Activated CD8-positive, alpha-beta memory T cell treated with anti-CD3 and anti-CD28 coated beads, Interleukin-2, amount 50 U/mL, for 24 hours (primary cell): ENCODE results near the gene DNAJC5.
"Not testable (repeated sequence)": the region's sequence is repeated elsewhere in the genome, so short reads cannot be mapped to it uniquely, and the experiment has no call there.

ENCODE experiments used
- DNase-seq: peaks from one replicate; pipeline ENCODE4 v3.0.0-alpha.2; 2020; ENCODE audit errors: extremely low read depth

Gene DNAJC5

DNA sequence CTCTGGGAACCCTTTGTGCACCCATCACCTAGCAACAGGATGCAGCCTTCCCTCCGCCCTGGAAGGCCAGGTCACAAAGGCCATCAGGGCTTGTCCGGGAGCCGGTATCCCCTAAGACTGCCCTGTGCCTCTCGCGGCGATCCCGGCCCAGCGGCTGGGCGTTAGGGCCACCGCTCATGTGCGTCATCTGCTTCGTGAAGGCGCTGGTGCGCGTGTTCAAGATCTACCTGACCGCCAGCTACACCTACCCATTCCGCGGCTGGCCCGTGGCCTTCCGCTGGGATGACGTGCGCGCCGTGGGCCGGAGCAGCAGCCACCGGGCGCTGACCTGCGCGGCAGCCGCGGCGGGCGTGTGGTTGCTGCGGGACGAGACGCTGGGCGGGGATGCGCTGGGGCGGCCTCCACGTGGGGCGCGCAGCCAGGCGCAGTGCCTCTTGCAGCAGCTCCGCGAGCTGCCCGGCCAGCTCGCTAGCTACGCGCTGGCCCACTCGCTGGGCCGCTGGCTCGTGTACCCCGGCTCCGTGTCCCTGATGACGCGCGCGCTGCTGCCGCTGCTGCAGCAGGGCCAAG lies 33.5 kb upstream of the DNAJC5 start, which contains the start of gene ABHD16B:
Gene ABHD16B, plus strand, starts transcription at position 134 of the 570 bp plus-strand sequence. Its CDS starts 43 bp downstream, at position 177.
- DNase-seq: no peak

DNA sequence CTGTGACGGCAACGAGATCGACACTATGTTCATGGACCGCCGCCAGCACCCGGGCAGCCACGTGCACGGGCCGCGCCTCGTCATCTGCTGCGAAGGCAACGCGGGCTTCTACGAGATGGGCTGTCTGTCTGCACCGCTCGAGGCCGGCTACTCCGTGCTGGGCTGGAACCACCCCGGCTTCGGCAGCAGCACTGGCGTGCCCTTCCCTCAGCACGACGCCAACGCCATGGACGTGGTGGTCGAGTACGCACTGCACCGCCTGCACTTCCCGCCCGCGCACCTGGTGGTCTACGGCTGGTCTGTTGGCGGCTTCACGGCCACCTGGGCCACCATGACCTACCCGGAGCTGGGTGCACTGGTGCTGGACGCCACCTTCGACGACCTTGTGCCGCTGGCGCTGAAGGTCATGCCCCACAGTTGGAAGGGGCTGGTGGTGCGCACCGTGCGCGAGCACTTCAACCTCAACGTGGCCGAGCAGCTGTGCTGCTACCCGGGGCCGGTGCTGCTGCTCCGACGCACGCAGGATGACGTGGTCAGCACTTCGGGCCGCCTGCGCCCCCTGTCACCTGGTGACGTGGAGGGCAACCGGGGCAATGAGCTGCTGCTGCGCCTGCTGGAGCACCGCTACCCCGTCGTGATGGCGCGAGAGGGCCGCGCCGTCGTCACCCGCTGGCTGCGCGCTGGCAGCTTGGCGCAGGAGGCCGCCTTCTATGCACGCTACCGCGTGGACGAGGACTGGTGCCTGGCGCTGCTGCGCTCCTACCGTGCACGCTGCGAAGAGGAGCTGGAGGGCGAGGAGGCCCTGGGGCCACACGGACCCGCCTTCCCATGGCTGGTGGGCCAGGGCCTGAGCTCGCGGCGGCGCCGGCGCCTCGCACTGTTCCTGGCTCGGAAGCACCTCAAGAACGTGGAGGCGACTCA lies 32.7 kb upstream of the DNAJC5 start:
- no peak for DNase-seq

DNA sequence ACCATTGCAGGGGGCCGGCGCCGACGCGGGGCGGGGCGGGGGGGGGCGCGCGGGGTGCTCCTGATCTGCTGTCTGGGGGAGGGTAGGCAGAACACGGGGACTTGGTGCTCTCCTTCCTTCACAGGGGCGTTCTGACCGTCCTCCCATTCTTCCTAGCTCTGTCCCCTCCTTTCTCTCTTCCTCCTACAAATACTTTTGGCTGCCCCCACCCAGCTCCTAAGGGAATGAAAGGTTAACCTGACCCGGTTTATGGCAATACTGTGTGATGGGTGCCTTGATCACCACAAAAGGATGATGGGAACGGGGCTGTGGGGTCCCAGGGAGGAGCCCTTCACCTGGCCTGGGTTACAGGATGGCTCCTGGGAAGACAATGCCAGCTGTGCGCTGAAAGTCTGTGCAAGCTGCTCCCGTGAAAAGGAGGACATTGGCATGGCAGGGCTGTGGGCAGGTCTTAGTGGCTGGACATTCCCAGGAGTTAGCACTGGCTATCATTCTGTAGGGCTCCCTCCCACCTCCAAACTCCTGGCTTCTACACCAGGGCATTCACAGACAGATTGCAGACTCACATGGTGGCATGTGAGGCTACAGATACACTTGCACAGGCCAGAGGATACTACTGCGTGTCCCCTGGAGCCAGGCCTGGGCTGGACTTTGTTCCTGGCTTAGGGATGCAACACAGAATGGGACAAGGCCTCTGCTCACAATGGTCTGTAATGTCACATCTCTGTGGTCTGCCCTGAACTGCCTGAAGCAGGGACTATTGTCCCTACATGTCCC lies 31.7 kb upstream of the DNAJC5 start:
- no peak for DNase-seq

DNA sequence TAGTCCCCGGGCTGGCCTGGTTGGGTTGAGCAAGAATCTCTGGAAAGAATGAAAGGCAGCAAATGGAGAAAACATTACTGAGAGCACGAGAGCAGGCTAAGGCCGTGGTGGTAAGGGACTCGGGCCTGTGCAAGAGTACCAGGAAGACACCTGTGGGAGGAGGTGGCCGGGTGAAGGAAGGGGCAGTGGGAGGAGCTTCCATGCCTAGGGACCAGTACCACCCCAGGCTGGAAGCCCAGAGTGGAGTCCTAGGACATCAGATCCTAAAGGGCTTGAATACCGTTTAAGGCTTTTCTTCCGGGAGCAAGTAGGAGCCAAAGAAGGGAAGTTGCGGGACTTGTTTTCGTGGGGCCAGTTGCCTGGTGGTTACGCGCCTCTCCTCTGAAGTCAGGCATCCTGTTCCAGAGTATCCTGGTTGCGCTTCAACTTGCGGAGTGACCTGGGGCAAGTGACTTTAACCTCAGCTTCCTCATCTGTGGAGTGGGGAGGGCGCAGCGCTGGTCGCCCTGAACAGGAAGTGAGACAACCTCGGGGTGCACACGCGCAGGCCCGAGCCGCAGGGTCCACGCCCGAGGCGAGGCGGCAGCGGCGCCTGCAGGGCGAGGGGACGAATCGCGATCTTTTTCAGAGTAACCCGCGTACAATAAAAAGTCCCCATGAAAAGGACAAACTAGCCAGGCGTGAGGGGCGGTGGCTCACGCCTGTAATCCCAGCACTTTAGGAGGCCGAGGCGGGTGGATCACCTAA lies 31.0 kb upstream of the DNAJC5 start:
- peak; percentile 44 for DNase-seq

DNA sequence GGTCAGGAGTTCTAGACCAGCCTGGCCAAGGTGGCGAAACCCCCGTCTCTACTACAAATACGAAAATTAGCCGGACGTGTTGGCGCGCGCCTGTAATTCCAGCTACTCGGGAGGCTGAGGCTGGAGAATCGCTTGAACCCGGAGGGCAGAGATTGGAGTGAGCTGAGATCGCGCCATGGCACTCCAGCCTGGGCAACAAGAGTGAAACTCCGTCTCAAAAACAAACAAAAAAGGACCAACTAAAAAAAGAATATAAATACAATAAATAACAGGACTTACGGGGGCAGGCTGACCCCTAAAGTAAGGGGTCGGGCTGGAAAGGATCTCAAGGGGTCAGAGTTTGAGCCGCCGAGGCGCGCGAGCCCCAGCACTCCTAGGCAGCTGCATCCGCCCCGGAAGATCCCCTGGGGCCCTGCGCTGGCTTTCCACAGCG lies 30.4 kb upstream of the DNAJC5 start:
- no peak for DNase-seq

DNA sequence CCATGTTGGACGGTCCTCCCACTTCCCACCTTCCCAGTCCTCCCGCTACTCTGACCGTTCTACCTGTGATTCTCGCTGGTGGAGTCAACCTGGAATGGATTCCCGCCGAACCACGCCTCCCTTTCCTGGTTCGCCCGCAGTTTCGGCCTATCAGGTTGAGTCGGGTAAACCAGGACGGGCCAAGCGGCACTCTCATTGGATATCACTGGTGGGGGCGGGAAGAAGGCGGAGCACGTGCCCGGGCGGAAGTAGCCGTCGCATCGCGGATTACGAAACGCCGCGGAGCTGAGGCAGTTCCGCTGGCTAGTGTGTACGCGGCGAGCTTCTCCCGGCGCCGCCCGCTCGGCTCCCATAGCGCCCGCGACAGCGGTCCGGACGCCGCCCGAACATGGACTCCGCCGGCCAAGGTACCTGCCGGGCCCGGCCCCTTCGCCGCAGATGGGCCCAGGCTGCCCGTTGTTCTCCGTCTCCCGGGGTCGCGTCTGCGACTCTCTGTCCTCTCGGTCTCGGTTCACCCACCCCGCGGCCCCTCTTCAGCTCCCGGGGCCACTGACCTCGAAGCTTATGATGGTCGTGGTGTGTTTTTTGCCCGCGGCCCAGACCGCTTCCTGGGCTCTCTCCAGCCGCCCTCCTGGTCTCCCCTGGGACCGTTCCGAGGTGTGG lies 29.8 kb upstream of the DNAJC5 start, which contains the start of gene TPD52L2:
Gene TPD52L2, plus strand, starts transcription at position 293 of the 663 bp plus-strand sequence. Its CDS starts 96 bp downstream, at position 389.
- peak; percentile 96 for DNase-seq

DNA sequence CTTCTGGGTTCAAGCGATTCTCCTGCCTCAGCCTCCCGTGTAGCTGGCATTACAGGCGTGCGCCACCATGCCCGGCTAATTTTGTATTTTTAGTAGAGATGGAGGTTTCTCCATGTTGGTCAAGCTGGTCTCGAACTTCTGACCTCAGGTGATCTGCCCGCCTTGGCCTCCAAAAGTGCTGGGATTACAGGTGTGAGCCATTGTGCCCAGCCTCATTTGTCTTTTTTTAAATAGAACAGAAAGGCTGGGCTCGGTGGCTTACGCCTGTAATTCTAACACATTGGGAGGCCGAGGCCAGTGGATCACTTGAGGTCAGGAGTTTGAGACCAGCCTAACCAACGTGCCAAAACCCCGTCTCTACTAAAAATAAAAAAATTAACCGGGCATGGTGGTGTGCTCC lies 27.9 kb upstream of the DNAJC5 start:
- not testable (repeated sequence) for DNase-seq

DNA sequence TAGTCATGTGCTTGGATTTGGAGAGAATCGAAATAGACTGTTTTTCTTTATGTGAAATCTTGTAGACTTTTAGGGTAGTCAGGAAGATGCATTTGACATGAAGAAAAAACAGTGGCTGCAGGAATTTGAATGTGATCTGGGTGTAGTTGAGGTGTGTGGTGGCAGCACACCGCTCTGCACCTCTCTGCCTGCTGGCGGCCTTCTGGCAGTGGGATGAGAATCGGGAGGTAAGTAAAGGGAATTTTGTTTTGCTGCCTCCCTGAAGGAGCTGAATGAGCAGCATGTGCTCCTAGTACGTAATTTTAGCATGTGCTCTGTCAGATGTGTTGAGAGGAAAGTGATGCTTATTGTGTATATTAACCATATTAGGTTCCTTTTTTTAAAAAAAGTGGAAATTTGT lies 26.7 kb upstream of the DNAJC5 start:
- no peak for DNase-seq

DNA sequence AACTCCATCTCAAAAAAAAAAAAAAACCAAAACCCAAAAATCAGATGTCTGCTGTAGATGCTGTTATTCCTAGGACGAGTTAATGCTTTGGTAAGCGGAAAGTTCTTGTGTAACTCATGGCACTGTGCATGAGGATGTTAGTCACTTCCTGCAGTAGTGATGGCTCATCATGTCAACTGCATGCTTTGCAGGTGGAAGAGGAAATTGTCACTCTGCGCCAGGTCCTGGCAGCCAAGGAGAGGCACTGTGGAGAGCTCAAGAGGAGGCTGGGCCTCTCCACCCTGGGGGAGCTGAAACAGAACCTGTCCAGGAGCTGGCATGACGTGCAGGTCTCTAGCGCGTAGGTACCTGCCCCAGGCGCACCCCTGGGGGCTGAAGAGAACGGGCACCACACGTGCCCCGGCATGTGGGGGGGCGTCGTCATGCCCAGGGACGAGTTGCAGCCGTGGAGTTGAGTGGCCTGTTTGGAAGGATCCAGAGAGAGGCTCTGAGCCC lies 21.4 kb upstream of the DNAJC5 start:
- DNase-seq: no peak

DNA sequence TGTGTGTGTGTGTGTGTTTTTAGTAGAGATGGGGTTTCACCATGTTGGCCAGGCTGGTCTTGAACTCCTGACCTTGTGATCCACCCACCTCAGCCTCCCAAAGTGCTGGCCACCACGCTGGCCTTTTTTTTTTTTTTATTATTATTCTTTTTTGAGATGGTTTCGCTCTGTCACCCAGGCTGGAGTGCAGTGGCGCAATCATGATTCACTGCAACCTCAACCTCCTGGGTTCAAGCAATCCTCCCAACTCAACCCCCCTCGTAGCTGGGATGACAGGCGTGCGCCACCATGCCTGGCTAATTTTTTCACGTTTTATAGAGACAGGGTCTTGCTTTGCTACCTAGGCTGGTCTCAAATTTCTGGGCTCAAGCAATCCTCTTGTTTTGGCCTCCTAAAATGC lies 20.7 kb upstream of the DNAJC5 start:
- DNase-seq: not testable (repeated sequence)

DNA sequence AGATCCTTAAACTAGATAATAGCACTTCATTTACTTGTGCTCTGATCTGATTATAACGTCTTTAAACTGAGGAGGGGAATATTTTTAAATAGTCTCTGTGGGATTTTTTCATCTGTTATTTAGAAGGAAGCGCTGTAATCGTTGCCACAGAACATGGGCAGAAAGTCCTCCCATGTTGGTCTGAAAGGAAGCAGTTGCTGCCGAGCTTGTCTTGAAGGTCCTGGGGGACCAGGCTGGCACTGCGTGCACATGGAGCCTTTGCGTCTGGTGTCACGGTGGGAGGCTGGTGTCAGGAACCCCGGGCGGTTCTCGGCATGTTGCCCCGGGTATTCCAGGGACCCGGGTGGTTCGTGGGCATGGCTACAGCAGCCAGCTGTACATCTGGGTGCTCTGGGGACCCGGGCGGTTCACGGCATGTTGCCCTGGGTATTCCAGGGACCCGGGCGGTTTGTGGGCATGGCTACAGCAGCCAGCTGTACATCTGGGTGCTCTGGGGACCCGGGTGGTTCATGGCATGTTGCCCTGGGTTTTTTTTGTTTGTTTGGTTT lies 18.4 kb upstream of the DNAJC5 start:
- DNase-seq: no peak

DNA sequence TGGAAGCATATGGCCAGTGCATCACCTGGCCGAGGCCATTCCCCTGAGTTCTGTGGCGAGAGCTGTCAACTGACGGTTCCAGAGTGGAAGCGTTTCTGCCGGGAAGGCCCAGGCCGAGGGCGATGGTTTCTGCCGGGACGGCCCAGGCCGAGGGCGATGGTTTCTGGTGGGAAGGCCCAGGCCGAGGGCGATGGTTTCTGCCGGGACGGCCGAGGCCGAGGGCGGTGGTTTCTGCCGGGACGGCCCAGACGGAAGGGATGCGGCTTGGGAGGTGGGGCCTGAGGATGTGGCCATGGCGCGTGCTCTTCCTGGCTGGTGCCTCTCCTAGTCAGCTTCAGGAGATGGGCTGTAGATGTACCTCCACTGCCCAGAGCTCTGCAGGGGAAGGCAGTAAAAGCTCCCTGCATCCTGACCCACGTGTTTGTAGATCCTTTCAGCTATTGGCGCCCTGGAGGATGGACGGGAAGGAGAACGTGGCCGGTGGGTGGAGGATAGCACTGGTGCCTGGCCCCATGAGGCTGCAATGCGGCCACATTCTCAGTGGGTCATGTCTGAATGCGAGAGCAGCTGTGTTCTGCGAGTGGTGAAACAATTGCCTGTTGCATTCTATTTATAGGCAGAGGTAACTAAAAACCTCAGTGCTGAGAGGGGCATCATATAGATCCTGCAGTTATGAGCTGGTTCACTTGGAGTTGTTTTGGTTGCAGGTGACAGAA lies 17.0 kb upstream of the DNAJC5 start:
- no peak for DNase-seq

DNA sequence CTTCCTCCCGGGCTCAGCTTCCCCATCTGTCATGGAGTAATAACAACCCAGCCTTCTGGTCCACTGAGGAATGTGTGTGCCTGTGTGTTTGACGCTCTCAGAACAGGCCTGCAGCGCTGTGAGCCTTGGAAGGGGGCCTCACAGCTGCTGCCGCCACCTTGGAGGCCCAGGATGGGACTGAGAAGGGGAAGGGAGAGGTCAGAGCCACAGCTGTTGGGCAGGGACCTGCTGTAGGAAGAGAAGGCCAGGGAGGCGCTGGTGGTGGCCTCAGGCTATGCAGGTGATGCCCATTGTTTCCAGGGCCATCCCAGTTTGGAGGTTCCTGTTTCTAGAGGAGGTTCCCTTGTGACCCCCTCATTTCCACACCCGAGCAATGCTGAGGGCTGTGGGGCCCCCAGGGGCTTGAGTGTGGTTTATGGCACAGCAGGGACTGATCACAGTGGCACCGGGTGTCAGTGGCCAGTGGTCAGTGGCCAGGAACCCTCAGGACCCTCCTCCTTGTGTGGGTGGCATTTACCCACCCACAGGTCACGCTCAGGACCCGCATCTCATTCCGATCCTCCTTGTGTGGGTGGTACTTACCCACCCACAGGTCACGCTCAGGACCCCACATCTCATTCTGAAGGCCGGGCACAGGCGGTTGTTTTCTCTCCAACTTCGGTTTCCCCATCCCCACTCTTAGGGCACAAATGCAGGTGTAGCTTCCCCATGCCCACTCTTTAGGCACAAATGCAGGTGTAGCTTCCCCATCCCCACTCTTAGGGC lies 15.8 kb upstream of the DNAJC5 start:
- no peak for DNase-seq

DNA sequence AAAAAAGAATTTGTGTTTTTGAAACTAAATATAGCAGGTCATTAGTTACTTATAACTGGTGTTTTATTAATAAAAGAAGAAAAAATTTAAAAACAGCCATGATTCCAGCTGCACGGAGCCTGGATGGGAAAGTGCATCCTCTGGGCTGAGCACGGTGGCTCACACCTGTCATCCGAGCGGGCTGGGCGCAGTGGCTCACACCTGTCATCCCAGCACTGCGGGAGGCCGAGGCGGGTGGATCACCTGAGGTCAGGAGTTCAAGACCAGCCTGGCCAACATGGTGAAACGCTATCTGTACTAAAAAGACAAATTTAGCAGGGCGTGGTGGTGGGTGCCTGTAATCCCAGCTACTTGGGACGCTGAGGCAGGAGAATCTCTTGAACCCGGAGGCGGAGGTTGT lies 14.0 kb upstream of the DNAJC5 start:
- not testable (repeated sequence) for DNase-seq

DNA sequence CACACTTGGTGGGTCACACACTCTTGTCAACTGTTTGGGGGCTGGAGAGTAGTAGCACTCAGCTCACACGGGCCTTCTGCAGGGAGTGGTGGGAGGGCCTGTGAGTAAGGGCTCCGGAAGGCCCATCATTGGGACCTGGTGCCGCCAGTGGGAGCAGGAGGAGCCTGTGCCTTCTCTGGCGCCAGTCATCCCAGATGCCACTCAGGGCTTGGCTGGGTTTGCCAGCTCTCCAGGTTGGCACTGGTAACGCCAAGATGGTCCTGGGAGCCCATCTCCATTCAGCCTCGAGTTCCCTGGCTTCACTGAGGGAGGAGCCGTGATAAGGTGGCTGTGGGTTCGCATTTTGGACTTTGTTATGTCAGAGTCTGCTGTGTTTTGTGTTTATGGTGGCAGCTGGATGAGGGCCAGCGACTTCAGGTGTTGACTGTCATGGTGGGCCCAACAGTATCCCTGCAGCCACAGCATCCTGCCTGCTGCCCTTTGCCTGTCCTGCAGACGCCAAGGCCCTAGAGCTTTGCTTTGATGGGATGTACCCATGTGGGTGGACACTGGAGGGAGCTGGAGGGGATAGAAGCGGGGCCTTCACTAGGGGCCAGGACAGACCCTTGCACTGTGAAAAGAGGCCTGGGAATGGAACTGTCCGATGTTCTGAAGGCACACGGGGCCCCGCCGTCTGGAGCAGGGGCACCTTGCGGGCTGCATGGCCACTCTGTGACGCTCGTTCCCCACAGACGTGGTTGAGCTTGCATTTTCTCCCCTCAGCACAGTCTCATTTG lies 13.3 kb upstream of the DNAJC5 start:
- no peak for DNase-seq

DNA sequence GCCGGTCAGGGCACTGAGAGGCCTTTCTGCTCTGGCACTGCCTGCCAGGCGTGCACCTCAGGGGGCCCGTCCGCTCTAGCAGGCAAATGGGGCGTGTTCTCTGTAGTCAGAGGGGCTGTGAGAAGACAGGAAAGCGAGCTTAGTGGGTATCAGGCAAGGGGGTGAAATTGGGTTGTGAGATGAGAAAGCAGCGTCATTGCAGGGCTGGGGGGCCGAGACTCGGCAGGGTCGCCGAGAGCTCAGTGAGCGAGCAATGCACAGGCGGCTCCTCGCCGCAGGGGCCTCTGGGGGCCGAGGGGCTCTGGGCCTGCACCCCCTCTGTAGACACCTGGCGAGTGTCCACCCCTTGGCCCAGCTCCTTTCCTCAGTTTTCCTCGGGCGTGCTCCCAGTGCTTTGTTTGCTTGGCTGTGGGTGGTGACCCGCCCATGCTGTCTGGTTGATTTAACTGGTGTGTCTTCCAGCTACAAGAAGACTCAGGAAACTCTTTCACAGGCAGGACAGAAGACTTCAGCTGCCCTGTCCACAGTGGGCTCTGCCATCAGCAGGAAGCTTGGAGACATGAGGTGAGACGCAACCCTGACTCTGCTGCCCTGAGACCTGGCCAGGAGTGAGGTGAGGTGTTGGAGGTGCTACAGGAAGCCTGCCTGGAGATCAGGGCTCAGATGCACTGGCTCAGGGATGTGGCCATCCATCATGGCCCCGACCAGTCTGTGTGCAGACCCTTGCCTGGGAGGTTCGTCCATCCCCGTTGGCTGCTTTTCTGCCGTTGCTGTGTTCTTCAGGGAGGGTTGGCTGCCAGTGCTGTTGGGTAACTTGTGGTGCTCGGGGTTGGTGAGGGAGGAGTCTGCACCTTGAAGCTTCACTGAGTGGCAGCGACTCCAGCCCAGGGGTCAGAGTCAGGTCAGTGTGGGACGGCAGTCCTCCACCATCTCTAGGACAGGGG lies 12.4 kb upstream of the DNAJC5 start:
- DNase-seq: no peak

DNA sequence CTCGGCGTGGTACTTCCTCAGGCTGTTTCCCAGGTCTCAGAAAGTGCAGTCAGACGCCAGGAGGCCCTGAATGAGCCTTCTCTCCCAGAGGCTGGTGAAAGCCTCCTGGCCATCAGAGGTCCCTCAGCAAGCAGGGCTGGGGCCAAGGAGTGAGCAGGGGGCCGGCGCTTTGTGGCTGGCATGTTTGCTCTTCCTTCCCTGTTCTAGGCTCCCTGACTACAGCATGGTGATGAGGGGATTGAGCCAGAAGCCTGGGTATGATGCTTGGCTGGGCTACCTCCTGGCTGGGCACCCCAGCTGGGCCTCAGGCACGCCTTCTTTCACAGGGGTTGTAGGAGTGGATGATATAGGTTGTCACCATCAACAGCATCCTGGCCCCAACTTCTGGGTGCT lies 11.7 kb upstream of the DNAJC5 start:
- no peak for DNase-seq
